Adrenal gland (tissue), 5 donors: Measurements from ENCODE around the gene AKAP17A.

Source experiments
- POLR2A ChIP-seq, 2 donors: fragments of 450-650 bp; IDR thresholded peaks; one replicate each; pipeline ENCODE4 v1.6.1; 2017; ENCODE audit warnings: antibody characterized with exemption in 2 of 2, mild to moderate bottlenecking in 2 of 2, moderate library complexity in 1 of 2
- TF ChIP-seq, protein P1 (sequence below), 6 experiments: fragments of 450-650 bp in 4 of 6; fragments of 200-600 bp in 2 of 6; sonication (generic) in 1 of 6; IDR thresholded peaks; 1 replicate in 5 of 6; 2 replicates in 1 of 6; pipeline versions ENCODE4 v1.5.1 to v1.8.0; 2016 to 2021; ENCODE audit warnings: antibody characterized with exemption in 6 of 6, mild to moderate bottlenecking in 2 of 6, moderate library complexity in 1 of 6
- donor health status: DM: no; HTN: no; CAD: no.

DNA sequence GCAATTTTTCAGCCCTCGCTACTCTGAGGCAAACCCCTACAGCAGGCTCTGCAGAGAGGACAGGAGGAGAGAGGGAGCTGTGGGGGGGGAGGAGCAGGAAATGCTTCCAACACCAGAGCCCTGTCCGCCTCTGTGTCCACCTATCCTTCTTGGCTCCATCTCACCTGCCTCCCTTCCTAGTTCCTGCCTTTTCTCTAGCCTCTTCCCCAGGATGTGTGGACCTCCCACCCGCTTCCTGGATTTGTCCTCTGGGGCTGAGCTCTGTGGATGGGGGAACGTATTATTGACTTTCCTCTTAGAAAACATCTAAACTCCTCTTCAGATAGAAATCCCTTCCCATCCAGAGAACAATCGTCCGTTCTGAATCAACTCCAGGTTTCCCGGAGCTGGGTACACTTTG, 37.8 kb downstream of the AKAP17A start:
- no peak for TF ChIP-seq POLR2A (IDR thresholded peaks at IDR 0.05)
- TF ChIP-seq, protein P1, sequence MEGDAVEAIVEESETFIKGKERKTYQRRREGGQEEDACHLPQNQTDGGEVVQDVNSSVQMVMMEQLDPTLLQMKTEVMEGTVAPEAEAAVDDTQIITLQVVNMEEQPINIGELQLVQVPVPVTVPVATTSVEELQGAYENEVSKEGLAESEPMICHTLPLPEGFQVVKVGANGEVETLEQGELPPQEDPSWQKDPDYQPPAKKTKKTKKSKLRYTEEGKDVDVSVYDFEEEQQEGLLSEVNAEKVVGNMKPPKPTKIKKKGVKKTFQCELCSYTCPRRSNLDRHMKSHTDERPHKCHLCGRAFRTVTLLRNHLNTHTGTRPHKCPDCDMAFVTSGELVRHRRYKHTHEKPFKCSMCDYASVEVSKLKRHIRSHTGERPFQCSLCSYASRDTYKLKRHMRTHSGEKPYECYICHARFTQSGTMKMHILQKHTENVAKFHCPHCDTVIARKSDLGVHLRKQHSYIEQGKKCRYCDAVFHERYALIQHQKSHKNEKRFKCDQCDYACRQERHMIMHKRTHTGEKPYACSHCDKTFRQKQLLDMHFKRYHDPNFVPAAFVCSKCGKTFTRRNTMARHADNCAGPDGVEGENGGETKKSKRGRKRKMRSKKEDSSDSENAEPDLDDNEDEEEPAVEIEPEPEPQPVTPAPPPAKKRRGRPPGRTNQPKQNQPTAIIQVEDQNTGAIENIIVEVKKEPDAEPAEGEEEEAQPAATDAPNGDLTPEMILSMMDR (IDR thresholded peaks at IDR 0.05): no peak
